Psoas muscle (tissue), 8 donors: ENCODE measurements around the gene CBY3. TPM values are rescaled to one million over a fixed set of nuclear protein-coding genes. Genes with fewer than 3 reads are reported as not detected.
A peak's percentile ranks its signal among the peaks of the same experiment; 100 is the strongest.
"Not testable (repeated sequence)": the region's sequence is repeated elsewhere in the genome, so short reads cannot be mapped to it uniquely, and the experiment has no call there.

Experiments
- ATAC-seq, 4 donors: fragments of 200-7000 bp; cut with Tn5 transposase; one replicate each; pipeline ENCODE4 v1.9.1; 2020; ENCODE audit warnings: moderate library complexity in 3 of 4, mild to moderate bottlenecking in 2 of 4
- DNase-seq, 2 donors: peaks; one replicate each; pipeline ENCODE4 v3.0.0-alpha.2; 2020
- H3K27ac ChIP-seq: fragments of 200-600 bp; one replicate; pipeline ENCODE4 v1.8.0; 2022
- H3K27me3 ChIP-seq, 3 donors: fragments of 200-600 bp in 1 of 3; one replicate each; pipeline versions ENCODE4 v1.6.1 to v1.8.0; 2013 to 2022; ENCODE audit warnings: low read length in 2 of 3, mild to moderate bottlenecking in 2 of 3, moderate library complexity in 1 of 3; ENCODE audit not compliant: insufficient read depth in 3 of 3
- H3K36me3 ChIP-seq, 2 donors: fragments of 200-600 bp in 1 of 2; one replicate each; pipeline versions ENCODE4 v1.6.1 to v1.8.0; 2013 to 2022; ENCODE audit warnings: low read depth in 1 of 2, mild to moderate bottlenecking in 1 of 2, moderate library complexity in 1 of 2; ENCODE audit not compliant: insufficient read depth in 1 of 2
- H3K4me1 ChIP-seq: fragments of 200-600 bp; one replicate; pipeline ENCODE4 v1.8.0; 2022
- H3K4me3 ChIP-seq: fragments of 200-600 bp; one replicate; pipeline ENCODE4 v1.8.0; 2022; ENCODE audit warnings: mild to moderate bottlenecking
- H3K9me3 ChIP-seq: fragments of 200-600 bp; one replicate; pipeline ENCODE4 v1.8.0; 2022
- WGBS, 3 donors: extraction: QIAGEN DNeasy Blood & Tissue Kit; methylation state at CpG; one replicate each; pipeline versions ENCODE4 v1.1.6 to v1.1.7; 2013; 5-methylcytosine and 5-hydroxymethylcytosine counted together
- intact Hi-C, 2 donors: fragments of 100-400 bp; cut with DNase I; formaldehyde crosslinking; loops; one replicate each; pipeline versions ENCODE4 v1.11.0 to v1.14.2; 2022
- polyA plus RNA-seq, 3 donors: library from polyadenylated mRNA; stranded (reverse); fragments of 200-250 nt; gene quantifications; one replicate each; pipeline ENCODE4 v1.2.3, GENCODE V29; 2013
- total RNA-seq, 4 donors: library from RNA; stranded (reverse); fragmentation: NEBNext Ultra II Directional in 2 of 4; extraction: Animal tissue kit (Norgen Biotek cat#: 25700) in 2 of 4; gene quantifications; one replicate each; pipeline versions ENCODE4 v1.2.1 to v1.2.4, GENCODE V29; 2021 to 2023
- donor health status: healthy with polysubstance abuse.
- donor health status: DM: no; HTN: no; CAD: no; lungs with moderate emphysema.
- donor health status: Bipolar disorder and iron deficiency.
- donor health status: healthy.
- donor health status: DM: yes; HTN: yes; CAD: no.
- donor health status: DM: no; HTN: no; CAD: no.
- donor health status: DM: no; HTN: no; CAD: no.
- donor health status: DM: yes; HTN: yes; CAD: no.

Gene CBY3
- total and polyA plus RNA-seq, 7 donors = 0.16 TPM; not detected in 6

GRCh38 chr5:179633501-179634369 lies 47.1 kb downstream of the CBY3 start:
- 76 to 82% (median 78%) methylated on average over 19 of the region's 38 CpGs for WGBS, 3 donors
- H3K4me1 ChIP-seq, intact Hi-C loops, H3K36me3 ChIP-seq, H3K9me3 ChIP-seq, H3K27ac ChIP-seq, H3K27me3 ChIP-seq, DNase-seq: not testable (repeated sequence)
- ATAC-seq = peak in 1 of 4 donors; percentile 1
- H3K4me3 ChIP-seq = peak overlapping the region; percentile 57

Other genes starting within 250 kb of the CBY3 start
- gene RUFY1, start 130.5 kb downstream of the CBY3 start, total RNA-seq = 10 to 100 TPM; 17.9 to 26.3 (median 23.2) TPM
- gene RUFY1, start 130.5 kb downstream of the CBY3 start, polyA plus RNA-seq = 10 to 100 TPM; 22.7 to 24.0 (median 22.8) TPM
- 100 to 1,000 TPM; 141 to 195 (median 179) TPM for gene HNRNPH1, start 57.4 kb downstream of the CBY3 start, total RNA-seq
- gene HNRNPH1, start 57.4 kb downstream of the CBY3 start, polyA plus RNA-seq = 100 to 1,000 TPM; 105 to 226 (median 142) TPM
- 100 to 1,000 TPM; 205 to 285 (median 241) TPM for gene CANX, start 17.9 kb upstream of the CBY3 start, total RNA-seq
- gene CANX, start 17.9 kb upstream of the CBY3 start, polyA plus RNA-seq = 100 to 1,000 TPM in 2 of 3 donors, 10 to 100 TPM in 1; 85.7 to 252 (median 172) TPM
- 10 to 100 TPM; 11.2 to 16.0 (median 12.3) TPM for gene MAML1, start 51.8 kb upstream of the CBY3 start, total RNA-seq
- 10 to 100 TPM in 1 of 3 donors, 1 to 10 TPM in 2; 4.6 to 12.1 (median 5.8) TPM for gene MAML1, start 51.8 kb upstream of the CBY3 start, polyA plus RNA-seq
- 1 to 10 TPM; 1.7 to 6.7 (median 4.5) TPM for gene LTC4S, start 113.0 kb upstream of the CBY3 start, total RNA-seq
- 1 to 10 TPM; 1.5 to 2.2 (median 2.1) TPM for gene LTC4S, start 113.0 kb upstream of the CBY3 start, polyA plus RNA-seq
- gene MGAT4B, start 125.8 kb upstream of the CBY3 start, total RNA-seq = 10 to 100 TPM; 29.3 to 58.4 (median 50.7) TPM
- 100 to 1,000 TPM in 1 of 3 donors, 10 to 100 TPM in 2; 40.9 to 136 (median 63.4) TPM for gene MGAT4B, start 125.8 kb upstream of the CBY3 start, polyA plus RNA-seq
- gene SQSTM1, start 139.9 kb upstream of the CBY3 start, total RNA-seq = 1,000 to 10,000 TPM in 1 of 4 donors, 100 to 1,000 TPM in 3; 688 to 1,199 (median 831) TPM
- gene SQSTM1, start 139.9 kb upstream of the CBY3 start, polyA plus RNA-seq = 100 to 1,000 TPM; 463 to 917 (median 671) TPM
- gene MRNIP, start 177.8 kb upstream of the CBY3 start, total RNA-seq = 1 to 10 TPM; 2.1 to 7.9 (median 5.1) TPM
- gene MRNIP, start 177.8 kb upstream of the CBY3 start, polyA plus RNA-seq = 10 to 100 TPM; 20.4 to 30.4 (median 25.0) TPM
- gene TBC1D9B, start 226.9 kb upstream of the CBY3 start, total RNA-seq = 10 to 100 TPM; 40.0 to 50.2 (median 41.9) TPM
- 10 to 100 TPM; 30.1 to 47.7 (median 37.0) TPM for gene TBC1D9B, start 226.9 kb upstream of the CBY3 start, polyA plus RNA-seq